Common myeloid progenitor, CD34-positive (primary cell): ENCODE results near the gene TENT4B.

Experiments
- CTCF ChIA-PET: fragments of 350-600 bp; sonication (Branson Sonifier 250); formaldehyde crosslinking; loops from one replicate; lab custom pipeline; 2021; ENCODE audit warnings: antibody characterized with exemption; lab: Charles Lee
- POLR2A ChIA-PET: fragments of 350-600 bp; sonication (Branson Sonifier 250); formaldehyde crosslinking; loops from one replicate; lab custom pipeline; 2021; ENCODE audit warnings: antibody characterized with exemption; lab: Charles Lee
- DNase-seq, 3 donors: peaks; one replicate each; pipeline versions ENCODE4 v3.0.0 to v3.0.0-alpha.2; 2013
- H3K27ac ChIP-seq, 2 experiments: 1 replicate in 1 of 2; 2 replicates in 1 of 2; pipeline ENCODE4 v1.7.0; 2013; ENCODE audit warnings: inconsistent platforms in 2 of 2, low read length in 2 of 2, mild to moderate bottlenecking in 2 of 2, low read depth in 1 of 2, moderate library complexity in 1 of 2; ENCODE audit not compliant: severe bottlenecking in 2 of 2, insufficient read depth in 1 of 2, poor library complexity in 1 of 2
- H3K27me3 ChIP-seq, 5 experiments: replicated peaks in 2 of 5; 1 replicate in 3 of 5; 2 replicates in 2 of 5; pipeline versions ENCODE4 v1.6.1 to v1.7.0; 2013; ENCODE audit warnings: low read length in 4 of 5, mild to moderate bottlenecking in 2 of 5, moderate library complexity in 2 of 5, inconsistent platforms in 1 of 5; ENCODE audit not compliant: insufficient read depth in 5 of 5, control insufficient read depth in 4 of 5
- H3K36me3 ChIP-seq, 4 experiments: 1 replicate in 2 of 4; 2 replicates in 2 of 4; pipeline versions ENCODE4 v1.6.1 to v1.7.0; 2013; ENCODE audit warnings: low read length in 3 of 4, control low read depth in 1 of 4, mild to moderate bottlenecking in 1 of 4; ENCODE audit not compliant: control insufficient read depth in 4 of 4, insufficient read depth in 4 of 4
- H3K4me1 ChIP-seq, 4 experiments: 1 replicate in 3 of 4; 2 replicates in 1 of 4; pipeline versions ENCODE4 v1.6.1 to v1.7.1; 2013; ENCODE audit warnings: low read length in 3 of 4, mild to moderate bottlenecking in 3 of 4, control low read depth in 1 of 4, inconsistent platforms in 1 of 4, moderate library complexity in 1 of 4; ENCODE audit not compliant: control insufficient read depth in 4 of 4, insufficient read depth in 4 of 4; ENCODE audit errors: control extremely low read depth in 1 of 4
- H3K4me3 ChIP-seq, 7 experiments: 1 replicate in 4 of 7; 2 replicates in 3 of 7; pipeline versions ENCODE4 v1.5.1 to v1.7.0; 2013; ENCODE audit warnings: mild to moderate bottlenecking in 7 of 7, low read length in 6 of 7, moderate library complexity in 6 of 7, inconsistent platforms in 2 of 7, low read depth in 2 of 7, control low read depth in 1 of 7; ENCODE audit not compliant: insufficient read depth in 4 of 7, control insufficient read depth in 1 of 7; ENCODE audit errors: extremely low read depth in 1 of 7
- H3K9me3 ChIP-seq, 5 experiments: 1 replicate in 4 of 5; 2 replicates in 1 of 5; pipeline versions ENCODE4 v1.6.1 to v1.7.1; 2013; ENCODE audit warnings: low read length in 4 of 5, mild to moderate bottlenecking in 2 of 5, inconsistent platforms in 1 of 5, low read depth in 1 of 5, moderate library complexity in 1 of 5; ENCODE audit not compliant: control insufficient read depth in 4 of 5, insufficient read depth in 2 of 5; ENCODE audit errors: control extremely low read depth in 1 of 5
- WGBS: methylation state at CpG from one replicate; pipeline ENCODE4 v1.1.5; 2013; ENCODE audit not compliant: insufficient coverage; 5-methylcytosine and 5-hydroxymethylcytosine counted together

TENT4B gene

DNA sequence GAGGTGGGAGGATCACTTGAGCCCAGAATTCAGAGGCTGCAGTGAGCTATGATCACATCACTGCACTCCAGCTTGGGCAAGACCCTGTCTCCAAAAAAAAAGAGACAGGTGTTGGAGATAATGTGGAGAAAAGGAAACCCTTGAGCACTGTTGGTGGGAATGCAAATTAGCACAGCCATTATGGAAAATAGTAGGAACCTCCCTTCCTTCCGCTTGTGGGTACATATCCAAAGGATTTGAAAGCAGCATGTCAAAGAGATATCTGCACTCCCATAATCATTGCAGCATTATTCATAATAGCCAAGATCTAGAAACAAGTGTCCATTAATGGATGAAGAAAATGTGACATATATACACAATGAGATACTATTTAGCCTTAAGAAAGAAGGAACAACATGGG lies 103.5 kb downstream of the TENT4B start:
- Histone ChIP-seq H3K4me1 (peaks cover 0 to 37% (median 13%) of the 10 kb centered on the region in 4 experiments), H3K36me3 (no peaks in the 10 kb centered on the region), H3K27ac (no peak overlapping the region), H3K27me3 (no peaks in the 10 kb centered on the region), H3K4me3 (no peak overlapping the region), H3K9me3 (no peaks in the 10 kb centered on the region)
- no peak for DNase-seq
- POLR2A ChIA-PET = no interaction called here
- CTCF ChIA-PET = interaction anchor here (1.0 to 20.0 kb wide), 3 partner anchors 9 to 70 kb away, joined by 4 to 274 read pairs (median 4); no protein-coding TSS in a partner anchor
- WGBS = no CpG with 5 or more reads among the region's 1 CpG

DNA sequence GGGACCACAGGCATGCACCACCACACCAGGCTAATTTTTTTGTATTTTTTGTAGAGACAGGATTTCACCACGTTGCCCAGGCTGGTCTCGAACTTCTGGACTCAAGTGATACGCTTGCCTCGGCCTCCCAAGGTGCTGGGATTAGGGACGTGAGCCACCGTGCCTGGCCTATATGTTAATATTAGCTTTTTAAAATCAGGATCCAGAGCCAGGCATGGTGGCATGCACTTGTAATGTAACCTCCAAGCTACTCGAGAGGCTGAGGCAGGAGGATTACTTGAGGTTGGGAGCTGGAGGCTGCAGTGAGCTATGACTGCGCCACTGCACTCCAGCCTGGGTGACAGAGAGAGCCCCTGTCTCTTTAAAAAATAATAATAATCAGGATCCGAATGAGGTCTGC lies 104.8 kb downstream of the TENT4B start:
- H3K27ac ChIP-seq = no peak overlapping the region
- no peaks in the 10 kb centered on the region for H3K27me3 ChIP-seq
- 95% methylated on average over 6 of the region's 9 CpGs for WGBS
- no peaks in the 10 kb centered on the region for H3K9me3 ChIP-seq
- H3K4me3 ChIP-seq = no peak overlapping the region
- peaks cover 0 to 43% (median 25%) of the 10 kb centered on the region in 4 experiments for H3K4me1 ChIP-seq
- ChIA-PET CTCF (interaction anchor here (0.6 to 20.0 kb wide), 6 partner anchors 9 to 549 kb away, joined by 3 to 274 read pairs (median 6); no protein-coding TSS in a partner anchor), POLR2A (no interaction called here)
- H3K36me3 ChIP-seq = no peaks in the 10 kb centered on the region
- DNase-seq = no peak

DNA sequence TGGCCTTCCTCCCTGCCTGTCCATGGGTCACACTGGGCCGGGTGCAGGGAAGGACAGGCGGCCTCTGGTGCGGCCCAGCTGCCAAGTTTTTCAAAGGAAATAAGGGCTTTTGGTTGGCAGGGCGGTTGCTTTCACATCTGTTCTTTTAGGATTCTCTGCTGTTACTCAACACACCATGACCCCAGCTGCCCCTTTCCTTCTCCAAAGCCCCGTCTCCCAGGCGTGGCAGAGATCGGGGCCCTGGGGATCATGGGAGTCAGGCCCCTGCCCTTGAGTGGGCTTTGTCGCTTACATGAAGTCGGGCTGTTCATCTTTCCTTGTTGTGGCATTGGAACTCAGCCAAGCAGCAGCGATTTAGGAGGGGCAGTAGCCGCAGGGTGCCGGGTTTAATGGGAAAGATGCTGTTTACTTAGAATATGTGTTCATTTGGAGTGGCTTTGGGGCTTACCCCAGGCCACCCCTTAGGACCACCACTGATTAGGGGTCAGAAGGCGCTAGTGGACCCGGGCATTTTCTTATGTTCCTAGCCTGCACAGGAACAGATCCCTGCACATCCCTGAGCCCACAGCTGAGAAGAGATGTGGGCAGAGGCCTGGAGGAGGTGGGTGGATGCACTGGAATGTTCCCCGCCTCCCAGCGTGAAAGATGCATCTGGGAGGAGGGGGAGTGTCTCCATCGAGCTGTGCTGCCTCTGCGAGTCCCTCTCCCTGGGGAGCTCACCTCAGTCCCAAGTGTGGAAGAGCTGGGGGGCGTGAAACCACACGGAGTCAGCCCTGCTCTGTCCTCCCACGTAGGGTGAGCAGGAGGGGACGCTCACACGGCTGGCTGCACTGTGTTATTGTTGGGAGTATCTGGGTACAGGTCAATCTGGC lies 106.5 kb downstream of the TENT4B start:
- peak in 1 of 3 donors; percentile 52 for DNase-seq
- H3K27me3 ChIP-seq = no peaks in the 10 kb centered on the region
- H3K36me3 ChIP-seq = no peaks in the 10 kb centered on the region
- 65% methylated on average over 12 of the region's 23 CpGs for WGBS
- no peak overlapping the region for H3K27ac ChIP-seq
- POLR2A ChIA-PET = interaction anchor here (0.6 kb wide), 1 partner anchor 114 kb away, joined by 3 read pairs; no protein-coding TSS in a partner anchor
- H3K4me3 ChIP-seq = peak overlapping the region in 2 of 7 experiments; percentile 14 to 54
- CTCF ChIA-PET = interaction anchor here (0.8 to 20.0 kb wide), 10 partner anchors 9 to 49 kb away, joined by 3 to 274 read pairs (median 5); no protein-coding TSS in a partner anchor
- peaks cover 4 to 51% (median 36%) of the 10 kb centered on the region in 4 experiments for H3K4me1 ChIP-seq
- no peaks in the 10 kb centered on the region for H3K9me3 ChIP-seq

DNA sequence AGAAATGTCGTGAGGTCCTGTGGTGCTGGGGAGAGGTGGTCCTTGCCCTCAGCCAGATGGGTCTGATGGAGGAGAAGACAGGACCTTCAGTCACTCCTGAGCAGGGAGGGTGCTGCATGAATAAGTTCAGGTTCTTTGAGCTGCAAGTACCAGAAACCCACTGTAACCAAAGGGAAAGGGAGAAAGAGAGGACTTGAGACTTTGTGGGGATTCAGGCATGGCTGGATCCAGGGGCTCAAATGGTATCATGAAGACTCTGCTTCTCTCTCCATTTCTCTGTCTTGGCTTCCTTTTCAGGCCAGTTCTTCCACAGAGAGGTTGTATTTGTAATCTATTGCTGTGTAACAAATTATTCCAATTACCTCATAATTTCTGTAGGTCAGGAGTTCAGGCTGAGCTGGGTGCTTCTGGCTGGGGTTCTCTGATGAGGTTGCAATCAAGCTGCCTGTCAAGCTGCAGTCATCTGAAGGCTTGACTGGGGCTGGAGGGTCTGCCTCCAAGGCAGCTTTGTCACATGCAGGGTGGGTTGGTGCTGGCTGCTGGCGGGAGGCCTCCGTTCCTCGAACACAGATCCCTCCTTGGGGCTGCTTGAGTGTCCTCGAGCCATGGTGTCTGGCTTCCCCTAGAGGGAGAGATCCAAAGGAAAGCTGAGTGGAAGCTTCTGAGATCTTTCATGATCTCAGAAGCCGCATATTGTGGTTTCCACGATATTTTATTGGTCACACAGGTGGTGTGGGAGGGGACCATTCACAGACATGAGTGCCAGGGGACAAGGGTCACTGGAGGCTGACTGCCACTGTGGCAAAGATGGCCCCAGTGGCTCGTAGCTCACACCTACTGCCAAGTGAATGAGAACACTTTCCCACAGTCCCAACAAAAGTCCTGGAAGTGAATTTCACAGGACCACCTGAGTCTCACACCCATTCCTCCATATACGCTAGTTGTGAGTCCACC lies 107.4 kb downstream of the TENT4B start:
- Histone ChIP-seq H3K9me3 (no peaks in the 10 kb centered on the region), H3K36me3 (no peaks in the 10 kb centered on the region), H3K4me3 (no peak overlapping the region), H3K27me3 (no peaks in the 10 kb centered on the region), H3K27ac (no peak overlapping the region), H3K4me1 (peaks cover 5 to 60% (median 43%) of the 10 kb centered on the region in 4 experiments)
- ChIA-PET POLR2A (interaction anchor here (0.6 to 0.7 kb wide), 2 partner anchors 22 to 115 kb away, joined by 3 read pairs; no protein-coding TSS in a partner anchor), CTCF (interaction anchor here (0.8 to 20.0 kb wide), 11 partner anchors 10 to 54 kb away, joined by 3 to 274 read pairs (median 4); no protein-coding TSS in a partner anchor)
- WGBS = 95% methylated on average over 6 of the region's 9 CpGs
- no peak for DNase-seq

DNA sequence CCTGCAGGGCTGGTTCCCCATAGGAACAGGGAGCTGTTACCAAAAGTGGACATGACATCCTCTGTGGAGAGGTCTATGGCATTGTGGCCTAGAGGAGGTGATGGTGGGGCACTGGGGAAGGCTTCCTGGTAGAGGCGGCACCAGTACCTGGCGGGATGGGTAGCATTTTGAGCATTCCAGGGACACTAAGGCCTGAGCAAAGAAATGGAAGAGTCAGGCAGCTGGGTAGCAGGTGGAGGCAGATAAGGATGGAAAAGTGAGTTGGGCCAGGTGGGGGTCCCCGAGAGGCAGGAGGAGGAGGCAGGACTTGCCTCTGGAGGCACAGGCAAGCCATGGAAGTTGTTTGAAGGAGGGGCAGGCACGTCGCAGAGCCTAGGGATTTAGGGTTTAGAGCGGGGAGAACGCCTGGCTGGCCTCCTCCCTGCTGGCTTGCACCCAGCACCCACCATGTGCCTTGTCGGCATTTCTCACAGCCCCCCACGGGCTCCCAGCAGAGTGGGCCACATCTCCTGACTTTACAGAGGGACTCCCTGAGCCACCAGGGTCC lies 108.1 kb downstream of the TENT4B start:
- Histone ChIP-seq H3K36me3 (no peaks in the 10 kb centered on the region), H3K9me3 (no peaks in the 10 kb centered on the region), H3K4me1 (peaks cover 5 to 68% (median 51%) of the 10 kb centered on the region in 4 experiments), H3K27ac (no peak overlapping the region), H3K27me3 (no peaks in the 10 kb centered on the region), H3K4me3 (no peak overlapping the region)
- POLR2A ChIA-PET = interaction anchor here (0.7 to 1.3 kb wide), 2 partner anchors 13 to 21 kb away, joined by 3 to 4 read pairs; no protein-coding TSS in a partner anchor
- 85% methylated on average over 9 of the region's 9 CpGs for WGBS
- CTCF ChIA-PET = interaction anchor here (0.7 to 20.0 kb wide), 13 partner anchors 12 to 111 kb away, joined by 3 to 274 read pairs (median 4); no protein-coding TSS in a partner anchor
- no peak for DNase-seq

DNA sequence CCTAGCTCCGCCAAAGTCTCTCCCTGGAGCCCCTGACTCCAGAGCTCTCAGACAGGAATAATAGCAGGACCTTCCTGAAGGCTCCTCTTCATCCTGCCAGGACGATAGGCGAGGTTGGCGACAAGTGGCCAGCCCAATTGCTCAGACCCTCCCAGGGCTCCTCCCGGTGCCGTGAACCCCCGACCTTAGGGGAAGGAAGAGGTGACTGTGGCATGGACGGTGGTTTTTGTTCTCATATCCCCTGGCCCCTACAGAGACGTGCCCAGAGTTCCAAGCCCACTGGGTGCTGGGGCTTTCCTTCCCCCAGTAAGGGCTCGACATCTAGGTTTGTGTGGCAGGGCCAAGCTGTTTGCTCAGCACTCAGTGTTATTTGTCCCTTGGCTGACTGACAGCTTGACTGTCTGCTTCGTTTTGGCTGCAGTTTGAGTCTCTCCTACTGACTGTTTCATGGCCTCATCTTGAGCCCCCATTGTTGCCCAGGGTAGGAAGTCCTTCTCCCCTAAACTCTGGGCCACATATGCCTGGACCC lies 108.7 kb downstream of the TENT4B start:
- 30% methylated on average over 11 of the region's 11 CpGs for WGBS
- no peak for DNase-seq
- ChIA-PET CTCF (interaction anchor here (0.7 to 20.0 kb wide), 11 partner anchors 11 to 110 kb away, joined by 3 to 274 read pairs (median 3); no protein-coding TSS in a partner anchor), POLR2A (interaction anchor here (1.3 kb wide), 1 partner anchor 13 kb away, joined by 4 read pairs; no protein-coding TSS in a partner anchor)
- no peaks in the 10 kb centered on the region for H3K9me3 ChIP-seq
- no peaks in the 10 kb centered on the region for H3K36me3 ChIP-seq
- no peak overlapping the region for H3K27ac ChIP-seq
- peaks cover 5 to 72% (median 56%) of the 10 kb centered on the region in 4 experiments for H3K4me1 ChIP-seq
- H3K27me3 ChIP-seq = no peaks in the 10 kb centered on the region
- no peak overlapping the region for H3K4me3 ChIP-seq
